Right lobe of liver (tissue), 4 donors: ENCODE results near the gene SCCPDH.
"Not testable (repeated sequence)": the region's sequence is repeated elsewhere in the genome, so short reads cannot be mapped to it uniquely, and the experiment has no call there.

Experiments
- CTCF ChIP-seq, 4 donors: fragments of 200-600 bp in 3 of 4; fragments of 450-650 bp in 1 of 4; IDR thresholded peaks; one replicate each; pipeline versions ENCODE4 v1.5.1 to v1.8.0; 2016 to 2022; ENCODE audit warnings: antibody characterized with exemption in 4 of 4, mild to moderate bottlenecking in 2 of 4
- POLR2A ChIP-seq: fragments of 450-650 bp; IDR thresholded peaks from one replicate; pipeline ENCODE4 v1.6.1; 2017; ENCODE audit warnings: antibody characterized with exemption, mild to moderate bottlenecking
- donor health status: DM: no; HTN: no; CAD: no.
- donor health status: DM: no; HTN: no; CAD: no.
- donor health status: DM: no; HTN: yes; CAD: no.

GRCh38 chr1:246813325-246813724 lies 89.1 kb downstream of the SCCPDH start:
- not testable (repeated sequence) for TF ChIP-seq CTCF (IDR thresholded peaks at IDR 0.05); POLR2A
